Uterus (tissue), 4 donors: ENCODE data around the gene REXO1. TPM values are rescaled to one million over a fixed set of nuclear protein-coding genes. Genes with fewer than 3 reads are reported as not detected.

Source experiments
- DNase-seq, 2 donors: peaks; one replicate each; pipeline ENCODE4 v3.0.0-alpha.2; 2019 to 2020
- H3K27ac ChIP-seq, 2 donors: fragments of 200-600 bp; sonication (generic); 1 replicate in 1 of 2; 2 replicates in 1 of 2; pipeline ENCODE4 v1.5.1; 2016 to 2018
- H3K27me3 ChIP-seq, 2 donors: fragments of 200-600 bp; sonication (generic); one replicate each; pipeline ENCODE4 v1.5.1; 2018 to 2019; ENCODE audit warnings: control low read depth in 1 of 2
- H3K36me3 ChIP-seq, 2 donors: fragments of 200-600 bp; sonication (generic); one replicate each; pipeline ENCODE4 v1.5.1; 2019; ENCODE audit warnings: control low read depth in 1 of 2
- H3K4me1 ChIP-seq, 2 donors: fragments of 200-600 bp; sonication (generic); one replicate each; pipeline ENCODE4 v1.5.1; 2018 to 2019; ENCODE audit warnings: control low read depth in 1 of 2
- H3K4me3 ChIP-seq, 2 donors: fragments of 200-600 bp; sonication (generic); 1 replicate in 1 of 2; 2 replicates in 1 of 2; pipeline ENCODE4 v1.5.1; 2018 to 2019; ENCODE audit warnings: mild to moderate bottlenecking in 1 of 2
- H3K9me3 ChIP-seq, 2 donors: fragments of 200-600 bp; sonication (generic); one replicate each; pipeline ENCODE4 v1.5.1; 2019; ENCODE audit warnings: control low read depth in 1 of 2
- POLR2A ChIP-seq, 2 donors: fragments of 450-650 bp; IDR thresholded peaks; one replicate each; pipeline ENCODE4 v1.6.1; 2016; ENCODE audit warnings: antibody characterized with exemption in 2 of 2, mild to moderate bottlenecking in 1 of 2, moderate library complexity in 1 of 2
- intact Hi-C: fragments of 100-400 bp; cut with DNase I; formaldehyde crosslinking; loops from one replicate; pipeline ENCODE4 v1.15.1; 2023; ENCODE audit warnings: low total_unique reads
- total RNA-seq, 4 donors: library from RNA; depleted of rRNA in 3 of 4; stranded (reverse); fragments of >200 nt in 3 of 4; gene quantifications; one replicate each; pipeline versions ENCODE4 v1.1.0 to v1.2.4, GENCODE V29; 2014 to 2023
- TF ChIP-seq, protein P1 (sequence below), 4 experiments: fragments of 200-600 bp in 2 of 4; fragments of 450-650 bp in 2 of 4; sonication (generic) in 2 of 4; IDR thresholded peaks; one replicate each; pipeline ENCODE4 v1.5.1; 2016 to 2019; ENCODE audit warnings: antibody characterized with exemption in 4 of 4, mild to moderate bottlenecking in 2 of 4, moderate library complexity in 1 of 4
- donor health status: DM: yes; HTN: yes; CAD: no.

The REXO1 gene
- total RNA-seq, 4 donors from 2014 or later = 1.5 to 67.4 (median 25.1) TPM

DNA sequence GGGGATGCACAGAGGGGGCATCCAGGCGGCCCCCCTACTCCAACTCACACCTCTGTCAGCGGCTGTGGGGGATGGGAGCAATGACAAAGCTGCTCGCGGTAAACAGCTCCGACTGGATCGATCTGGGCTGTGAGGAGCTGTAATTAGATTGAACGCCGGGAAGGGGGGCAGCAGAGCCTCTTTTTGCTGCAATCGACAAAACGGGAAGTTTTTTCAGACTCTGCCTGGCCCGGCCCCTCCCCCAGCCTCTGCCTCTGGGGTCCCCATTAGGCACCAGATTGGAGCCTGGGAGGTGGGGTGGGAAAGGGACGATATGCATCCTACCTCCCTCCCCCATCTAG is 78.7 kb downstream of the REXO1 start:
- H3K27me3 ChIP-seq = peaks cover 10 to 46% of the 10 kb centered on the region in 2 donors
- no peak overlapping the region for H3K4me3 ChIP-seq
- intact Hi-C loops = loop anchor here (10.0 kb wide), 2 partner anchors 55 to 225 kb away; no protein-coding TSS in a partner anchor
- H3K4me1 ChIP-seq = no peaks in the 10 kb centered on the region
- no peak for DNase-seq
- H3K9me3 ChIP-seq = peaks cover 0 to 8% of the 10 kb centered on the region in 2 donors
- no peak overlapping the region for H3K27ac ChIP-seq
- no peak for TF ChIP-seq POLR2A (IDR thresholded peaks at IDR 0.05)
- TF ChIP-seq, protein P1, sequence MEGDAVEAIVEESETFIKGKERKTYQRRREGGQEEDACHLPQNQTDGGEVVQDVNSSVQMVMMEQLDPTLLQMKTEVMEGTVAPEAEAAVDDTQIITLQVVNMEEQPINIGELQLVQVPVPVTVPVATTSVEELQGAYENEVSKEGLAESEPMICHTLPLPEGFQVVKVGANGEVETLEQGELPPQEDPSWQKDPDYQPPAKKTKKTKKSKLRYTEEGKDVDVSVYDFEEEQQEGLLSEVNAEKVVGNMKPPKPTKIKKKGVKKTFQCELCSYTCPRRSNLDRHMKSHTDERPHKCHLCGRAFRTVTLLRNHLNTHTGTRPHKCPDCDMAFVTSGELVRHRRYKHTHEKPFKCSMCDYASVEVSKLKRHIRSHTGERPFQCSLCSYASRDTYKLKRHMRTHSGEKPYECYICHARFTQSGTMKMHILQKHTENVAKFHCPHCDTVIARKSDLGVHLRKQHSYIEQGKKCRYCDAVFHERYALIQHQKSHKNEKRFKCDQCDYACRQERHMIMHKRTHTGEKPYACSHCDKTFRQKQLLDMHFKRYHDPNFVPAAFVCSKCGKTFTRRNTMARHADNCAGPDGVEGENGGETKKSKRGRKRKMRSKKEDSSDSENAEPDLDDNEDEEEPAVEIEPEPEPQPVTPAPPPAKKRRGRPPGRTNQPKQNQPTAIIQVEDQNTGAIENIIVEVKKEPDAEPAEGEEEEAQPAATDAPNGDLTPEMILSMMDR (IDR thresholded peaks at IDR 0.05) = no peak
- H3K36me3 ChIP-seq = no peaks in the 10 kb centered on the region

- peaks cover 10 to 48% of the 10 kb centered on the region in 2 donors for H3K27me3 ChIP-seq
- H3K4me3 ChIP-seq = no peak overlapping the region
- TF ChIP-seq POLR2A (IDR thresholded peaks at IDR 0.05) = no peak
- TF ChIP-seq, protein P1 (IDR thresholded peaks at IDR 0.05) = no peak
- no peak for DNase-seq
- intact Hi-C loops = loop anchor here (10.0 kb wide), 2 partner anchors 56 to 224 kb away; no protein-coding TSS in a partner anchor
- H3K36me3 ChIP-seq = no peaks in the 10 kb centered on the region
- H3K27ac ChIP-seq = no peak overlapping the region
- peaks cover 0 to 8% of the 10 kb centered on the region in 2 donors for H3K9me3 ChIP-seq
- H3K4me1 ChIP-seq = no peaks in the 10 kb centered on the region
Measured at GRCh38 chr19:1768918-1769644, 79.2 kb downstream of the REXO1 start.

DNA sequence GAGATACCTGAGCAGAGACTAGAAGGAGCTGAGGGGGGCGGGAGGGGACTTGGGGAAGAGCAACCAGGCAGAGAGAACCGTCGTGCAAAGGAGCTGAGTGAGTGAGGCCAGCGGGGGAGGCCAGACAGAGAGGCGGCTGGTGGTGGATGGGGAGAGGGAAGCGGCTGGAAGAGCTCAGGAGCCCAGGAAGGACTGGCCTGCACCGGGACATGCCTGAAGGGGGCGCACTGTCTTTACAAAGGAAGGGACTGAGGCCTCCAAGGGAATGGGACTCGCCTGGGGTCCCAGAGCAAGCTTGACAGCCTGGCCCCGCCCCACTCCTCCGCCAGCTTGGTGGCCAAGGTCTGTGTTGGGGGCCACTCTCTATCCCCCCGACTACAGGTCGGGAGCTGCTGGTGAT is 80.0 kb downstream of the REXO1 start:
- intact Hi-C loops = loop anchor here (10.0 kb wide), 2 partner anchors 57 to 223 kb away; no protein-coding TSS in a partner anchor
- TF ChIP-seq, protein P1 (IDR thresholded peaks at IDR 0.05) = no peak
- no peak for TF ChIP-seq POLR2A (IDR thresholded peaks at IDR 0.05)
- peaks cover 10 to 56% of the 10 kb centered on the region in 2 donors for H3K27me3 ChIP-seq
- DNase-seq = no peak
- H3K36me3 ChIP-seq = no peaks in the 10 kb centered on the region
- H3K9me3 ChIP-seq = peaks cover 0 to 8% of the 10 kb centered on the region in 2 donors
- no peak overlapping the region for H3K4me3 ChIP-seq
- no peak overlapping the region for H3K27ac ChIP-seq
- no peaks in the 10 kb centered on the region for H3K4me1 ChIP-seq

DNA sequence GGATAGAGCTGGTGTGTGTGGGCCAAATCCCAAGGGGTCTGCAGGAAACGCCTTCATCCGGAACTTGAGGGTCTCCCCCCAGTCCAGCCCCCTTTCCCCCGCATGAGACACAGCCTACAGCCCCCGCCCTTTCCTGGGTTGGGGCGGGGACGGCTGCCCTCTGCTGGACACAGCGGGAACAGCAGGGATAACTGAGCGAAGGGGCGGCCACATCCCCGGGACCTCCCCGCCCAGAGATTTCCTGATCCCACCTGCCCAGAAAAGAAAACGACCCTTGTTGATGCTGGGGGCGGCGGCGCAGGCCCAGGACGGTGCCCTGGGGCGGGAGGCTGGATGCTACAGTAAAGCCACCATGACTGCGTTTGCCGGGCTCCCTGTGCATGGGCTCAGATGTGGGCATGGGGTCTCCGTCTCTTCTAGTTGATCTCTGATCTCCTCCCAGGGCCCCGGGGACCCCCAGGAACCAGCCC is 80.8 kb downstream of the REXO1 start:
- H3K9me3 ChIP-seq = peaks cover 0 to 8% of the 10 kb centered on the region in 2 donors
- intact Hi-C loops = loop anchor here (10.0 kb wide), 2 partner anchors 57 to 223 kb away; no protein-coding TSS in a partner anchor
- TF ChIP-seq, protein P1 (IDR thresholded peaks at IDR 0.05) = peak; percentile 83 to 91 (median 83)
- no peak for TF ChIP-seq POLR2A (IDR thresholded peaks at IDR 0.05)
- H3K36me3 ChIP-seq = no peaks in the 10 kb centered on the region
- DNase-seq = peak in 1 of 2 donors; percentile 39
- peaks cover 10 to 64% of the 10 kb centered on the region in 2 donors for H3K27me3 ChIP-seq
- H3K27ac ChIP-seq = no peak overlapping the region
- H3K4me3 ChIP-seq = no peak overlapping the region
- H3K4me1 ChIP-seq = no peaks in the 10 kb centered on the region

GRCh38 chr19:1766800-1767352 is 81.4 kb downstream of the REXO1 start:
- Histone ChIP-seq H3K36me3 (no peaks in the 10 kb centered on the region), H3K27ac (no peak overlapping the region), H3K4me3 (no peak overlapping the region), H3K9me3 (peaks cover 0 to 8% of the 10 kb centered on the region in 2 donors), H3K4me1 (no peaks in the 10 kb centered on the region), H3K27me3 (peaks cover 10 to 64% of the 10 kb centered on the region in 2 donors)
- intact Hi-C loops = loop anchor here (10.0 kb wide), 2 partner anchors 58 to 222 kb away; no protein-coding TSS in a partner anchor
- no peak for DNase-seq
- TF ChIP-seq, protein P1 (IDR thresholded peaks at IDR 0.05) = no peak
- no peak for TF ChIP-seq POLR2A (IDR thresholded peaks at IDR 0.05)
